HCT116 (cell line): ENCODE measurements around the gene CCSER1. TPM values are rescaled to one million over a fixed set of nuclear protein-coding genes. Genes with fewer than 3 reads are reported as not detected.

ENCODE experiments used
- ATAC-seq: fragments of 200-7000 bp; cut with Tn5 transposase; 2 replicates; pipeline ENCODE4 v1.9.1; 2020; ENCODE audit warnings: mild to moderate bottlenecking, moderate library complexity
- BruUV-seq: library from RNA; stranded (reverse); fragments of 400-500 nt; replicated peaks from 2 replicates; lab custom pipeline; 2021; lab: Mats Ljungman, UMichigan
- CTCF ChIA-PET: fragments of 300-600 bp; sonication (Branson Sonifier 250); formaldehyde crosslinking; loops from one replicate; lab custom pipeline; 2021; ENCODE audit warnings: antibody characterized with exemption; lab: Charles Lee
- POLR2A ChIA-PET: fragments of 300-600, 350-600 bp; sonication (Branson Sonifier 250); formaldehyde crosslinking; loops from one replicate; lab custom pipeline; 2021; ENCODE audit warnings: antibody characterized with exemption; lab: Charles Lee
- RAD21 ChIA-PET, 2 experiments: fragments of 300-600 bp; sonication (Branson Sonifier 250); formaldehyde crosslinking; loops; one replicate each; lab custom pipeline; 2023; ENCODE audit warnings: low total read pairs in 2 of 2; ENCODE audit not compliant: uncharacterized antibody in 2 of 2, unreplicated experiment in 2 of 2, low non-redundant PET in 1 of 2; lab: Charles Lee
- DNase-seq: peaks from one replicate; pipeline ENCODE4 v3.0.0-alpha.2; 2010; ENCODE audit warnings: low read depth, low spot score
- H2AFZ ChIP-seq: fragments of 200-600 bp; shearing (Covaris generic), sonication (generic); 2 replicates; pipeline ENCODE4 v1.6.1; 2017; ENCODE audit warnings: low read depth, mixed run types, mixed read lengths, antibody characterized with exemption, low read length; ENCODE audit not compliant: poor library complexity, severe bottlenecking
- H3K27ac ChIP-seq: 2 replicates; pipeline ENCODE4 v1.5.1; 2012; ENCODE audit warnings: low read depth, low read length
- H3K27me3 ChIP-seq: fragments of 200-600 bp; sonication (generic); 2 replicates; pipeline ENCODE4 v1.6.1; 2016; ENCODE audit warnings: mixed run types, low read length, mixed read lengths; ENCODE audit not compliant: insufficient read depth
- H3K36me3 ChIP-seq, 2 experiments: fragments of 200-500 bp in 1 of 2; fragments of 200-600 bp in 1 of 2; sonication (Bioruptor generic) in 1 of 2; sonication (generic) in 1 of 2; 2 replicates each; pipeline versions ENCODE4 v1.5.1 to v1.6.1; 2014 to 2016; ENCODE audit warnings: low read length in 2 of 2, inconsistent platforms in 1 of 2, mixed read lengths in 1 of 2, mixed run types in 1 of 2; ENCODE audit not compliant: insufficient read depth in 2 of 2, control insufficient read depth in 1 of 2
- H3K4me1 ChIP-seq, 2 experiments: fragments of 200-600 bp in 1 of 2; sonication (generic) in 1 of 2; 2 replicates each; pipeline versions ENCODE4 v1.5.1 to v1.6.1; 2012 to 2017; ENCODE audit warnings: low read length in 2 of 2, inconsistent platforms in 1 of 2, mild to moderate bottlenecking in 1 of 2, mixed read lengths in 1 of 2, mixed run types in 1 of 2, moderate library complexity in 1 of 2; ENCODE audit not compliant: insufficient read depth in 2 of 2, control insufficient read depth in 1 of 2
- H3K4me2 ChIP-seq: fragments of 200-600 bp; sonication (generic); 2 replicates; pipeline ENCODE4 v1.6.1; 2017; ENCODE audit warnings: mixed run types, low read length, mixed read lengths
- H3K4me3 ChIP-seq, 2 experiments: fragments of 200-600 bp in 1 of 2; sonication (generic) in 1 of 2; replicated peaks in 1 of 2; 2 replicates each; pipeline ENCODE4 v1.5.1; 2011 to 2016; ENCODE audit warnings: low read length in 2 of 2, control low read depth in 1 of 2, low read depth in 1 of 2, mild to moderate bottlenecking in 1 of 2, mixed read lengths in 1 of 2, mixed run types in 1 of 2
- H3K79me2 ChIP-seq: fragments of 200-600 bp; sonication (generic); 2 replicates; pipeline ENCODE4 v1.6.1; 2017; ENCODE audit warnings: mild to moderate bottlenecking, mixed run types, low read length, moderate library complexity, mixed read lengths; ENCODE audit not compliant: insufficient read depth
- H3K9ac ChIP-seq: fragments of 200-600 bp; sonication (generic); 2 replicates; pipeline ENCODE4 v1.6.1; 2016; ENCODE audit warnings: low read length, mixed read lengths
- H3K9me2 ChIP-seq: fragments of 200-600 bp; sonication (generic), shearing (Covaris generic); 2 replicates; pipeline ENCODE4 v1.6.1; 2017; ENCODE audit warnings: mixed run types, mild to moderate bottlenecking, moderate library complexity; ENCODE audit not compliant: insufficient read depth
- H3K9me3 ChIP-seq, 2 experiments: fragments of 200-500 bp in 1 of 2; fragments of 200-600 bp in 1 of 2; sonication (Bioruptor generic) in 1 of 2; sonication (generic) in 1 of 2; 2 replicates each; pipeline ENCODE4 v1.6.1; 2014 to 2017; ENCODE audit warnings: low read length in 2 of 2, mixed read lengths in 2 of 2, inconsistent platforms in 1 of 2, low read depth in 1 of 2, mild to moderate bottlenecking in 1 of 2, mixed run types in 1 of 2, moderate library complexity in 1 of 2; ENCODE audit not compliant: control insufficient read depth in 1 of 2, insufficient read depth in 1 of 2
- H4K20me1 ChIP-seq: fragments of 200-600 bp; sonication (generic), shearing (Covaris generic); 2 replicates; pipeline ENCODE4 v1.6.1; 2017; ENCODE audit warnings: mixed run types, mild to moderate bottlenecking, moderate library complexity; ENCODE audit not compliant: insufficient read depth
- CBX3 ChIP-seq: IDR thresholded peaks from 2 replicates; pipeline ENCODE4 v1.6.1; 2012; ENCODE audit warnings: low read depth
- CEBPB ChIP-seq: IDR thresholded peaks from 2 replicates; pipeline ENCODE4 v1.6.1; 2012; ENCODE audit warnings: low read depth
- EZH2 ChIP-seq: fragments of 200-600 bp; sonication (generic); IDR thresholded peaks from 2 replicates; pipeline ENCODE4 v1.6.1; 2017; ENCODE audit warnings: antibody characterized with exemption, mixed run types
- EZH2phosphoT487 ChIP-seq: fragments of 200-600 bp; IDR thresholded peaks from 2 replicates; pipeline ENCODE4 v1.6.1; 2018; ENCODE audit warnings: antibody characterized with exemption, borderline replicate concordance
- JUND ChIP-seq: IDR thresholded peaks from 2 replicates; pipeline ENCODE4 v1.6.1; 2012
- POLR2A ChIP-seq: IDR thresholded peaks from 2 replicates; pipeline ENCODE4 v1.7.0; 2011; ENCODE audit warnings: borderline replicate concordance; ENCODE audit not compliant: insufficient read depth, insufficient read length; ENCODE audit errors: extremely low read depth
- POLR2AphosphoS5 ChIP-seq: IDR thresholded peaks from 2 replicates; pipeline ENCODE4 v1.6.1; 2011; ENCODE audit warnings: mild to moderate bottlenecking, low read depth, low read length, moderate library complexity
- SIN3A ChIP-seq: IDR thresholded peaks from 2 replicates; pipeline ENCODE4 v1.6.1; 2012; ENCODE audit warnings: low read depth
- SP1 ChIP-seq: IDR thresholded peaks from 2 replicates; pipeline ENCODE4 v1.6.1; 2012; ENCODE audit warnings: low read depth
- SRF ChIP-seq: IDR thresholded peaks from 2 replicates; pipeline ENCODE4 v1.6.1; 2012; ENCODE audit warnings: low read depth
- TCF7L2 ChIP-seq: IDR thresholded peaks from 2 replicates; pipeline ENCODE4 v1.7.0; 2011; ENCODE audit warnings: borderline replicate concordance, inconsistent platforms; ENCODE audit not compliant: insufficient read depth, insufficient read length; ENCODE audit errors: extremely low read depth
- YY1 ChIP-seq: IDR thresholded peaks from 2 replicates; pipeline ENCODE4 v1.6.1; 2011; ENCODE audit warnings: low read length, low read depth, moderate library complexity, mild to moderate bottlenecking; ENCODE audit not compliant: insufficient replicate concordance; ENCODE audit errors: extremely low read depth
- intact Hi-C: fragments of 100-400 bp; cut with micrococcal nuclease; formaldehyde crosslinking; loops from 2 replicates; pipeline ENCODE4 v1.10.0; 2022
- total RNA-seq: library from RNA; stranded (reverse); gene quantifications from one replicate; pipeline ENCODE4 v1.2.1, GENCODE V29; 2021; ENCODE audit not compliant: unreplicated experiment
- TF ChIP-seq, protein P1 (sequence below): IDR thresholded peaks from 2 replicates; pipeline ENCODE4 v1.6.1; 2012
- TF ChIP-seq, protein P2 (sequence below): IDR thresholded peaks from 2 replicates; pipeline ENCODE4 v1.6.1; 2012
- TF ChIP-seq, protein P3 (sequence below), 3 experiments: fragments of 200-600 bp in 1 of 3; sonication (generic) in 1 of 3; IDR thresholded peaks in 2 of 3; conservative IDR thresholded peaks in 1 of 3; 2 replicates each; pipeline ENCODE4 v1.5.1; 2012 to 2017; ENCODE audit warnings: low read depth in 2 of 3, low read length in 2 of 3, antibody characterized with exemption in 1 of 3, borderline replicate concordance in 1 of 3, control low read depth in 1 of 3, mild to moderate bottlenecking in 1 of 3, mixed read lengths in 1 of 3, mixed run types in 1 of 3, moderate library complexity in 1 of 3; ENCODE audit not compliant: insufficient read depth in 1 of 3

Gene CCSER1
- total RNA-seq, 1 experiment from 2014 or later = 6.7 TPM

DNA sequence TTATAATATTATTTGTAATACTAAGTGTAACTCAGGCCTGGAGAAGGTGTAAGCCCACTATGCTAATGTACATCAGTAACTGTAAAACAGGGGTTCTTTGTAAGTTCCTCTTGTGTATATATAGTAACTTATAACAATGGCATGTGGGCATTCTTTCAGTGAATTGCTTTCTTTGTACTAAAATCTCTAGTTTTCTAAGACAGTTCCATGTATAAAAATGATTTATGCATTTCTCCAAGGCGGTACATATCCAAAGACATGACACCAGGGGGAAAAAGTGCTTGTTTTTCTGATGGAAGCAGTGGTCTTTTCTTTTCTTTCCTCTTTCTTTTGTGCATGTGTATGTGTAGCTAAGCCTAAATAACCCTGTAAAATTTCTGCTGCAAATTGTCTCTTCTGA, 1474.2 kb downstream of the CCSER1 start:
- ChIA-PET RAD21 (no interaction called here), POLR2A (no interaction called here), CTCF (no interaction called here)
- TF ChIP-seq, protein P1, sequence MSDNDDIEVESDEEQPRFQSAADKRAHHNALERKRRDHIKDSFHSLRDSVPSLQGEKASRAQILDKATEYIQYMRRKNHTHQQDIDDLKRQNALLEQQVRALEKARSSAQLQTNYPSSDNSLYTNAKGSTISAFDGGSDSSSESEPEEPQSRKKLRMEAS = no peak
- TF ChIP-seq EZH2 (no peak), POLR2AphosphoS5 (no peak), SIN3A (no peak), TCF7L2 (no peak), CEBPB (no peak), JUND (no peak), SRF (no peak), YY1 (no peak), POLR2A (no peak), SP1 (no peak), CBX3 (no peak), EZH2phosphoT487 (no peak)
- TF ChIP-seq, protein P2, sequence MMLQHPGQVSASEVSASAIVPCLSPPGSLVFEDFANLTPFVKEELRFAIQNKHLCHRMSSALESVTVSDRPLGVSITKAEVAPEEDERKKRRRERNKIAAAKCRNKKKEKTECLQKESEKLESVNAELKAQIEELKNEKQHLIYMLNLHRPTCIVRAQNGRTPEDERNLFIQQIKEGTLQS = no peak
- TF ChIP-seq, protein P3, sequence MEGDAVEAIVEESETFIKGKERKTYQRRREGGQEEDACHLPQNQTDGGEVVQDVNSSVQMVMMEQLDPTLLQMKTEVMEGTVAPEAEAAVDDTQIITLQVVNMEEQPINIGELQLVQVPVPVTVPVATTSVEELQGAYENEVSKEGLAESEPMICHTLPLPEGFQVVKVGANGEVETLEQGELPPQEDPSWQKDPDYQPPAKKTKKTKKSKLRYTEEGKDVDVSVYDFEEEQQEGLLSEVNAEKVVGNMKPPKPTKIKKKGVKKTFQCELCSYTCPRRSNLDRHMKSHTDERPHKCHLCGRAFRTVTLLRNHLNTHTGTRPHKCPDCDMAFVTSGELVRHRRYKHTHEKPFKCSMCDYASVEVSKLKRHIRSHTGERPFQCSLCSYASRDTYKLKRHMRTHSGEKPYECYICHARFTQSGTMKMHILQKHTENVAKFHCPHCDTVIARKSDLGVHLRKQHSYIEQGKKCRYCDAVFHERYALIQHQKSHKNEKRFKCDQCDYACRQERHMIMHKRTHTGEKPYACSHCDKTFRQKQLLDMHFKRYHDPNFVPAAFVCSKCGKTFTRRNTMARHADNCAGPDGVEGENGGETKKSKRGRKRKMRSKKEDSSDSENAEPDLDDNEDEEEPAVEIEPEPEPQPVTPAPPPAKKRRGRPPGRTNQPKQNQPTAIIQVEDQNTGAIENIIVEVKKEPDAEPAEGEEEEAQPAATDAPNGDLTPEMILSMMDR (IDR thresholded peaks at IDR 0.05 in 2 of 3, conservative IDR thresholded peaks at IDR 0.05 in 1 of 3; ENCODE audit: borderline replicate concordance in 1 of 3, insufficient read depth in 1 of 3, low read depth in 2 of 3, low read length in 2 of 3) = no peak
- Histone ChIP-seq H3K9ac (no peak overlapping the region), H3K4me2 (no peak overlapping the region), H3K27me3 (no peaks in the 10 kb centered on the region), H3K79me2 (no peaks in the 10 kb centered on the region), H3K9me2 (no peaks in the 10 kb centered on the region), H3K27ac (no peak overlapping the region), H3K9me3 (no peaks in the 10 kb centered on the region), H2AFZ (no peak overlapping the region), H4K20me1 (no peaks in the 10 kb centered on the region), H3K4me3 (no peak overlapping the region), H3K36me3 (no peaks in the 10 kb centered on the region), H3K4me1 (no peaks in the 10 kb centered on the region)
- ATAC-seq (no peak), DNase-seq (no peak)
- intact Hi-C loops = no loop called here
- BruUV-seq = no TSS peak
